ENCODE results near the gene TAX1BP1. TPM values are rescaled to one million over a fixed set of nuclear protein-coding genes. Genes with fewer than 3 reads are reported as not detected.

Gene TAX1BP1
- total and polyA plus RNA-seq, 8 donors: 81.0 to 107 (median 96.2) TPM

DNA sequence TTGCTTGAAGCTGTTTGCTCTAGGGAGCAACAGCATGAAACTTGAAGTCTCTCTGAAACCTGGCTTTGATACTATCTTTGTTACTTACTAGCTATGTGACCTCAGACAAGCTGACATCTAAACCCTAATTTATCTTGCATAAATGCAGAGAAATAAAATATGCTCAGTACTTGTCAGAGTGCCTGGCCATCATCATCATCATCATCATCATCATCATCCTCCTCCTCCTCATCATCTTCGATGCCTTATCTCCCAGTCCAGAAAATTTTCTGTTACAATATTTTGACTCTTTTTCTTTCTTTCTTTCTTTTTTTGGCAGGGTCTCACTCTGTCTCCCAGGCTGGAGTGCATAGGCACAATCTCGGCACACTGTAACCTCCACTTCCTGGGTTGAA is 34.8 kb upstream of the TAX1BP1 start:
- Histone ChIP-seq H3K36me3 (no peaks in the 10 kb centered on the region), H3K27me3 (no peaks in the 10 kb centered on the region), H3K27ac (no peak overlapping the region), H3K4me1 (no peaks in the 10 kb centered on the region), H3K9me3 (no peaks in the 10 kb centered on the region), H3K4me3 (no peak overlapping the region)
- TF ChIP-seq, protein P1, sequence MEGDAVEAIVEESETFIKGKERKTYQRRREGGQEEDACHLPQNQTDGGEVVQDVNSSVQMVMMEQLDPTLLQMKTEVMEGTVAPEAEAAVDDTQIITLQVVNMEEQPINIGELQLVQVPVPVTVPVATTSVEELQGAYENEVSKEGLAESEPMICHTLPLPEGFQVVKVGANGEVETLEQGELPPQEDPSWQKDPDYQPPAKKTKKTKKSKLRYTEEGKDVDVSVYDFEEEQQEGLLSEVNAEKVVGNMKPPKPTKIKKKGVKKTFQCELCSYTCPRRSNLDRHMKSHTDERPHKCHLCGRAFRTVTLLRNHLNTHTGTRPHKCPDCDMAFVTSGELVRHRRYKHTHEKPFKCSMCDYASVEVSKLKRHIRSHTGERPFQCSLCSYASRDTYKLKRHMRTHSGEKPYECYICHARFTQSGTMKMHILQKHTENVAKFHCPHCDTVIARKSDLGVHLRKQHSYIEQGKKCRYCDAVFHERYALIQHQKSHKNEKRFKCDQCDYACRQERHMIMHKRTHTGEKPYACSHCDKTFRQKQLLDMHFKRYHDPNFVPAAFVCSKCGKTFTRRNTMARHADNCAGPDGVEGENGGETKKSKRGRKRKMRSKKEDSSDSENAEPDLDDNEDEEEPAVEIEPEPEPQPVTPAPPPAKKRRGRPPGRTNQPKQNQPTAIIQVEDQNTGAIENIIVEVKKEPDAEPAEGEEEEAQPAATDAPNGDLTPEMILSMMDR (IDR thresholded peaks at IDR 0.05): no peak
- no peak for DNase-seq
- ATAC-seq: no peak
- intact Hi-C loops (cut with DNase I): no loop called here

DNA sequence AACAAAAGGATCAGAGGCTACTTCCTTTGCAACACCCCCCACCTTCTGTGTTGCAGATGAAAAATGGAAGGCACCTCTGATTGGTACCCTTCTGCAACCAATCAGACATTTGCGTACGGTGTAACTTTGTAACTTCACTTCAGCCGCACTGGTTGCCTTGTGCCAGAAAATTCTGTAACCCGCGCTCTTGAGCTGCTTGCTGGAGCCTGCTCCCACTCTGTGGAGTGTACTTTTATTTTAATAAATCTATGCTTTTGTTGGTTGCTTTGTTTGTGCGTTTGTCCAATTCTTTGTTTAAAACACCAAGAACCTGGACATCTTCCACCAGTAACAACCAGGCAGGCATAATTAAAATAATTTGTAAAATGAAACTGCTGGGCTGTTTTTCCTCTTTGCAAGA is 31.5 kb upstream of the TAX1BP1 start:
- Histone ChIP-seq H3K27me3 (no peaks in the 10 kb centered on the region), H3K27ac (no peak overlapping the region), H3K9me3 (no peaks in the 10 kb centered on the region), H3K36me3 (no peaks in the 10 kb centered on the region), H3K4me3 (no peak overlapping the region), H3K4me1 (peaks cover 0 to 1% of the 10 kb centered on the region in 2 donors)
- intact Hi-C loops (cut with DNase I): no loop called here
- DNase-seq (no peak), ATAC-seq (no peak)
- TF ChIP-seq, protein P1 (IDR thresholded peaks at IDR 0.05): no peak

DNA sequence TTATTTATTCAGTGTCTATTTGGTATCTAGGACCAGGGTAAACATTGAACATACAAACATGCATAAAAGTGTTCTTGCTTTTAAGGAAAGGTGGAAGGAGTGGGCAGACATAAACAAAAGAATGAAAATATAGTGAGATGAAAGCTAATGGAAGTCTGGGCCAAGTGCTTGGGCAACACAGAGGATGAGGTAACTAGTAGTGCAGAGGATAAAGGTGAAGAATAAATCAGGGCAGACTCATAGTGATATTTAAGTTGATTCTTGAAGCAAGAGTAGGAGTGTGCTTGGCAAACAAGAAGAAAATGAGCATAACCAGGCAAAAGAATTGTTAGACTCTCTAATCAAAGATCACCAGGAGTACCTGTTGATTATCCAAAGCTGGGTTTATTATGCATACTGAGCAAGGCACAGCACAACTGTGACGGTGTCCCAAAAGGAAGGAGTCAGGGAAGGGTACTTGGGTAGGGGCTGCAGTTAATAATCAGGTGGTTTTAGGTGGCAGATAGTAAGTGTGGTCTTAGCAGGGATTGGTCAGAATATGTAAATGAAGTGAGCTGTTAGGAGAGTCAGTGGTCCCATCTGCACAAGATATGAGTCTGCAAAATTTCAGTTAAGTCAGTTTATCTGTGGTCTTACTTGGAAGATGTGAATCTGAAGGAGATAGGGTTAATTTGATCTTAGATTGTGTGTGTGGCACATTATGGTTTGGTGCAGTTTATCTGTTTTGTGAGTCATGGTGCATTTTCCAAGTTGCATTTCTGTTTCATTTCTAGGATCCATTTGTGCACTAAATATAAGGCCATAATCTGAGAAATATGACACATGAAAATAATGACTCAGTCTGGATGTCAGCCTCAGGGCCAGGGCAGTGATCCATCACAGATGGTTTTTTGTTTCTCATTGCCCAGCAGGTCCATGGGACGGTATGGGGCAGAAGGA is 30.6 kb upstream of the TAX1BP1 start:
- Histone ChIP-seq H3K27ac (no peak overlapping the region), H3K36me3 (no peaks in the 10 kb centered on the region), H3K27me3 (no peaks in the 10 kb centered on the region), H3K4me3 (no peak overlapping the region), H3K9me3 (no peaks in the 10 kb centered on the region), H3K4me1 (peaks cover 0 to 4% of the 10 kb centered on the region in 2 donors)
- intact Hi-C loops (cut with DNase I): no loop called here
- DNase-seq: no peak
- TF ChIP-seq, protein P1 (IDR thresholded peaks at IDR 0.05): no peak
- ATAC-seq: peak; percentile 15

DNA sequence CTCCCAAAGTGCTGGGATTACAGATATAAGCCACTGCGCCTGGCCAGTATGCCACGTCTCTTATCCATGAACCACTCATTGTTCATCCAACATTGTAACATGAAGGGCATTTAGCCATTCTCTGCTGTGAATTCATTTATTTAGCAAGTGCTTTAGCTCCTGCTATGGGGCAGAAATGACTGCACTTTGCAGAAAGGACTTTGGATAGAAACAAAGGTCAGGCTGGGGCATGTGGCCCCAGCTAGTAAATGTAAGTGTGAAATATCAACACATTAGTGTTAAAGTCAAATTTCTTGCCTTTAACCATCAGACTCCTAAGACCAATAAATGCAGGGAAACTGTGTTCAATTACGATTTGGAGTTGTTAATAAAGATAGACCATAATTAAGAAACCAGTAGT is 27.7 kb upstream of the TAX1BP1 start:
- intact Hi-C loops (cut with DNase I): no loop called here
- H3K4me3 ChIP-seq: no peak overlapping the region
- ATAC-seq (no peak), DNase-seq (no peak)
- no peak overlapping the region for H3K27ac ChIP-seq
- TF ChIP-seq, protein P1 (IDR thresholded peaks at IDR 0.05): no peak
- no peaks in the 10 kb centered on the region for H3K9me3 ChIP-seq
- no peaks in the 10 kb centered on the region for H3K36me3 ChIP-seq
- H3K27me3 ChIP-seq: no peaks in the 10 kb centered on the region
- peaks cover 0 to 4% of the 10 kb centered on the region in 2 donors for H3K4me1 ChIP-seq

DNA sequence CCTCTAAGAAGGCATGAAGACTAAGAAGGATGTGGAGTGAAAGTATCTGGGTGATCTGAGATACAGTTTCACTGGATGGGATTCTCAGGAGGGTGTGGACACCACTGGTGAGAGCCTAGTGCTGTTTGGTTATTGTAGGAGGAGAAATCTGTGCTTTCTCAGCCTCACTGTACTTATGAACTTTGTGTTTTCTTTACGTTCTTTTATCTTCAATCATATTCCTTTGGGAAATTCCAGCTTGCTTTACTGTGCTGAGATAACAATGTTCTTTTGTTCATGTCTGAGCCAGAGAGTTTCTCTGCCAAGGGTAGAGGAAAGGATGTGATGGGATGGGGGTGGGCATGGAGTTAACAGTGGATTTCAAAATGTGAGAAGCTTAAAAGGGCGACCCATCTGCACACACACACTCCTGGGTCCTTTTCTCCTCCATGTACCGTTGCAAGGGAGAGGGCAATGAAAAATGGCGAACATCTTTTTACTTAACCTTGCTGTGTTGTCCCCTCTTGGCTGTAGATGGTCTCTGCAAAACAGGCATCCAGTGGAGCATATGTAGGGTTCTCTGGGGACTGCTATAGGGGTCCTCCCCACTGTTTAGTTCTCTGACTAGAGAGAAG is 25.0 kb upstream of the TAX1BP1 start:
- no peak overlapping the region for H3K4me3 ChIP-seq
- no peaks in the 10 kb centered on the region for H3K9me3 ChIP-seq
- ATAC-seq (no peak), DNase-seq (no peak)
- intact Hi-C loops (cut with DNase I): no loop called here
- no peak overlapping the region for H3K27ac ChIP-seq
- no peaks in the 10 kb centered on the region for H3K36me3 ChIP-seq
- no peaks in the 10 kb centered on the region for H3K27me3 ChIP-seq
- TF ChIP-seq, protein P1 (IDR thresholded peaks at IDR 0.05): no peak
- H3K4me1 ChIP-seq: peaks cover 0 to 4% of the 10 kb centered on the region in 2 donors
